Amygdala (tissue), 56 donors: ENCODE results near the gene RNF31.
A peak's percentile ranks its signal among the peaks of the same experiment; 100 is the strongest.
"Not testable (repeated sequence)": the region's sequence is repeated elsewhere in the genome, so short reads cannot be mapped to it uniquely, and the experiment has no call there.

Experiments used
- DNase-seq, 56 donors: peaks; one replicate each; lab custom pipeline; 2025; lab: John Stamatoyannopoulos, UW

RNF31 gene

DNA sequence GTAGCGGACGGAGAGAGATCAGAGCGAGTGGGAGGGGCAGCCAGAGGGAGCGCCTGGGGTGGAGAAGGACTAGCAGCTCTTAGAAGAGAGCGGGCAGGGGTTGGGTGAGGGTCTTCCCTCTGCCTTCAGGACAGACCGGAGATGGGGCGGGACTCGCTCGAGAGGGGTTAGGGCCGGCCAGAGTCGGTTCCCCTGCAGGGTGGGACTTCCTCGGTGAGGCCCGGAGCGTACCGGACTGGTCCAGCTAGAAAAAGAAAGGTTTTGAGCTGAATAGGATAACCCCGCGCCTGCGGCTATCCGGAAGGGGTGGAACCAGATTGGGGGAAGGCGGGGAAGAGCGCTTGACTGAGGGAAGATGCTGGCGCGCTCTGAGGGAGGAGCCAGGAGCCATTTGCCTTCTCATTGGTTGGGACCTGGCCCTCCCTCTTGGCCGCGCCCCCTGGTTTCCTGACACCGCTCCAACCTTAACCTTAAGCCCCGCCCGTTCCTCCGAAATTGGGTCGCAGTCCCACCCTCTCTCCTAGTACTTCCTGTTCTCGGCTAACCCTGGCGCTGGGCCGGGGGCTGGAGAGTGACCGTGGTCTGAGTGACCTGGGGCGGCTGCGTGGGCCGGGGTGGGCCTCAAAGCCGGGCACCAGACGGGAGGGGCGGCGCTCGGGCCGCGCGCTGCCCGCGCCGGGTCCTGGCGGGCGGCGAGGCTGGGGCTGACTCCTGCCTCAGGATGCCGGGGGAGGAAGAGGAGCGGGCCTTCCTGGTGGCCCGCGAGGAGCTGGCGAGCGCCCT is at the start of gene RNF31:
TSS of gene RNF31 (plus strand) at position 521 of the 783 bp plus-strand sequence. CDS start at position 722, 201 bp downstream.
- DNase-seq: peak; percentile 73 to 99 (median 95)

DNA sequence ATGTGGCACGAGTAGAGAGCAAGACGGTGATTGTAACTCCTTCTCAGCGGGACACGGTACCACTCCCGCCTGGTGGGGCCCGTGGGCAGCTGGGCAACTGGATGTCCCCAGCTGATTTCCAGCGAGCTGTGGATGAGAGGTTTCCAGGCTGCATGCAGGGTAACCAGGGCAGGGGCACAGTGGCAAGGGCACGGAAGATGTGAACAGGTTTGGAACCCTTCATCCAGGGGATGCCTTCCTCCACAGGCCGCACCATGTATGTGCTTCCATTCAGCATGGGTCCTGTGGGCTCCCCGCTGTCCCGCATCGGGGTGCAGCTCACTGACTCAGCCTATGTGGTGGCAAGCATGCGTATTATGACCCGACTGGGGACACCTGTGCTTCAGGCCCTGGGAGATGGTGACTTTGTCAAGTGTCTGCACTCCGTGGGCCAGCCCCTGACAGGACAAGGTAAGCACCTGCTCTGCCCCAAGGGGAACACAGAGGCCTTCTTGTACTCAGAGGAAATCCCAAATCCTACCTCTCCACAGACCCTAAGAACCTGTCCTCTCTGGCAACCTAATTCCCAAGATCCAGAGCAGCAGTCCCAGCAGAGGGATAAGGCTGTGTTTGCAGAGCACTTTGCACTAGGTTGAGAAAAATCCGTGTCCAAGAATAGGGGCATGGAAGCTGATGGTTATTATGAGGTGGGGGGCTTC is 48.9 kb upstream of the RNF31 start:
- no peak for DNase-seq

DNA sequence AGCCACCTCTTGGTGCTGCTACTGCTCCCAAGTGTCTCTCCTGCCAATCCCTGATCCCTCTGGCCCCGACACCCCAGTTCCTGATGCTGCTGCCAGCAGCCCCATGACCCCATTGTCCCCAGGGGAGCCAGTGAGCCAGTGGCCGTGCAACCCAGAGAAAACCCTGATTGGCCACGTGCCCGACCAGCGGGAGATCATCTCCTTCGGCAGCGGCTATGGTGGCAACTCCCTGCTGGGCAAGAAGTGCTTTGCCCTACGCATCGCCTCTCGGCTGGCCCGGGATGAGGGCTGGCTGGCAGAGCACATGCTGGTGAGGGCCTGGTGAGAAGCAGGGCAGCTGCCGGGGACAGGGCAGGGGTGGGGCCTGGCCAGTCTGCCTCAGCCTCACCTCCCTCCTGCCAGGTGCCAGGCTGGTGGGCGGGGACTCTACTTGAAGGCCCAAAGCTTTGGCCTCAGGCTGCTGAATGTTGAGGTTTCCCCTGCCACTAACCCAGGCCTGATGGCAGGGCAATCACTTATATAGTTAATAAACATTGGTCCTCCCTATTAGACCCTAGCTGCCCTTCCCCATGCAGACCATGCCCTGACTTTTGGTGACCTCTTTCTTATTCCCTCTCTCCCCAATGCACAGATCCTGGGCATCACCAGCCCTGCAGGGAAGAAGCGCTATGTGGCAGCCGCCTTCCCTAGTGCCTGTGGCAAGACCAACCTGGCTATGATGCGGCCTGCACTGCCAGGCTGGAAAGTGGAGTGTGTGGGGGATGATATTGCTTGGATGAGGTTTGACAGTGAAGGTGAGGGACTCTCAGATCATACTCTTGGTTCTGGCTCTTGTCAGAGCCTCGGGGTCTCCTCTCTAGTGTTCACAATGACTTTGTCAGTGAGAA is 48.1 kb upstream of the RNF31 start:
- peak in 6 of 56 donors; percentile 6 to 54 (median 16) for DNase-seq

DNA sequence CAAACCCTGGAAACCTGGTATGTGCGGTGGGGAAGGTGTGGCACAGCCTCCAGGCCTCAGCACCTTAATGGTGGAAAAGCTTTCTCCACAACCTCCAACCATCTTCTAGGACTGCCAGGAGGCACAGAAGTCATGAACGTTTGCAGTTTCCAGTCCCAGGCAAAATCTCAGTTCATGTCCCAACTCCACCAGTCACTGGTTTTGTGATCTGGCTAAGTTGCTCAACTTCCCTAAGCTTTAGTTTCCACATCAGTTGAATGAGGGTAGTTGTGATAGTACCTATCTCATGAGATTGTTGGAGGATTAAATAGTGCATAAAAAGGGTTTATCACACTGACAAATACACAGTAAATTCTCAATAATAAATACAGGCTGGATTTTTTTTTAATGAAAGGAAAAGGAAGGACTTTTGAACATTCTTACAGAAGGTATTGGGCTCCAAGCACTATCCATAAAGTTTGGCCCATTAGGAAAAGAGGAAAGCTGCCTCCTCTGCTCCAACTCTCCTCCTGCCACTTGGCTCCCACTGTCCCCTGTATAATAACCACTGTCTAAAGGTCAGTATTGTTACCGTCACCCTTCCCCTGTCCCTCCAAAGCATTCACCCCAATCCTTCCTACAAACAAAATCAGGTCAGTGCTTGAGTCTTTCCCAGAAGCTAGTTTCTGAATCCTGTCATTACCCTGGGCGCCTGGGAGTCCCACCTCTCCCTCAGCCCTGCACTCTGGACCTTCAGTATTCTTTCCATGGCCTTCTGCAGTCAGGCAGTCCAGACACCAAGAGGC is 46.9 kb upstream of the RNF31 start:
- no peak for DNase-seq

DNA sequence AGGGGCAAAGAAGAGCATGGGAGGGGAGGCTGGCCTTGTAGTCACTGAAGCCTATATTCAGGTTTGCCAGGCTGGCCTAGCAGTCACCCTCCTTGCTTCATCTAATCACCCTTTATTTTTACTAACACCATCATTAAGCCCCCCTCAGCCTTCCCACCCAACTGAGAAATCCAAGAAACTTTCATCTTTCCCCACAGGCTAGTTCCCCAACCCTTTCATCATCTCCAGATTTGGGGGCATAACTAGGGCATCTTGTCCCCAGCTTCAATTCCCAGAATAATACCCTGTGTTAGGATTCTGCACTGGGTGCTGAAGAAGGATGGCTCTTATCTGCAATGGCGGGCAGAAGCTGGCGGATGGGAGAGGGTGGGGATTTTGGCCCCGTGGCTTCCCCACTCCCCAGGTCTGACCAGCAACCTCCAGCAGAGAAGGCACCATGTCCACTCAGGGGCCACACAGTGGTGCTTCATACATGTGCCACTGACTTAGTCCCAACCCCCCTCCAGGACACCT is 46.3 kb upstream of the RNF31 start:
- DNase-seq: no peak

DNA sequence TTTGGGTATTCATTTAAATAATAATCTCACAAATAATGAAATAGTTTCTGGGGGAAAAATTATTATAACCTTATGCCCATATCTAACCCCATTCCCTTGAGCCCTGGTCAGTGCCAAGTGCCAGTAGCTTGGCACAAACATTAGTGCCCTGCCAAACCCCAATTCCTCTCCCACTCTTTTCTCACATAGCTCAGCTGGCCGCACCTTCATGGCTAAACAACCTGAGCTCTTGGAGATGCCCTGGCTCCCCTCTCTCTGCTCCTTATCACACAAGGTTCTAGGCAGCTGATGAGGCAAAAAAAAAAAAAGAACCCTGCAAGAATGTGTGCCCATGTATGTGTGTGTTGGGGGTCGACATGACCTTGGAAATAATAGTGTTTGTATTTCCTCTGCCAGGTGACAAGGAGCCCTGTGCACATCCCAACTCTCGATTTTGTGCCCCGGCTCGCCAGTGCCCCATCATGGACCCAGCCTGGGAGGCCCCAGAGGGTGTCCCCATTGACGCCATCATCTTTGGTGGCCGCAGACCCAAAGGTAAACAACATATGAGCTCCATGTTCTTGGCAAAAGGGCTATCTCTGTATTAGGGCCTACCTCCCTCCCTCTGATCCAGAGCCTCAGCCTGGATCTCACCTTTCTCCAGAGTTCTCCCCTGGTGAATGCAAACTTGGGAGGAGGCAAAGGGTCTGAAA is 44.8 kb upstream of the RNF31 start:
- no peak for DNase-seq

DNA sequence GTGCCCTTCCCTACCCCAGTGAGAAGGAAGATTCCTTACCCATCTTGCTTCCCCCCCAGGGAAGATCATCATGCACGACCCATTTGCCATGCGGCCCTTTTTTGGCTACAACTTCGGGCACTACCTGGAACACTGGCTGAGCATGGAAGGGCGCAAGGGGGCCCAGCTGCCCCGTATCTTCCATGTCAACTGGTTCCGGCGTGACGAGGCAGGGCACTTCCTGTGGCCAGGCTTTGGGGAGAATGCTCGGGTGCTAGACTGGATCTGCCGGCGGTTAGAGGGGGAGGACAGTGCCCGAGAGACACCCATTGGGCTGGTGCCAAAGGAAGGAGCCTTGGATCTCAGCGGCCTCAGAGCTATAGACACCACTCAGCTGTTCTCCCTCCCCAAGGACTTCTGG is 43.8 kb upstream of the RNF31 start:
- no peak for DNase-seq

DNA sequence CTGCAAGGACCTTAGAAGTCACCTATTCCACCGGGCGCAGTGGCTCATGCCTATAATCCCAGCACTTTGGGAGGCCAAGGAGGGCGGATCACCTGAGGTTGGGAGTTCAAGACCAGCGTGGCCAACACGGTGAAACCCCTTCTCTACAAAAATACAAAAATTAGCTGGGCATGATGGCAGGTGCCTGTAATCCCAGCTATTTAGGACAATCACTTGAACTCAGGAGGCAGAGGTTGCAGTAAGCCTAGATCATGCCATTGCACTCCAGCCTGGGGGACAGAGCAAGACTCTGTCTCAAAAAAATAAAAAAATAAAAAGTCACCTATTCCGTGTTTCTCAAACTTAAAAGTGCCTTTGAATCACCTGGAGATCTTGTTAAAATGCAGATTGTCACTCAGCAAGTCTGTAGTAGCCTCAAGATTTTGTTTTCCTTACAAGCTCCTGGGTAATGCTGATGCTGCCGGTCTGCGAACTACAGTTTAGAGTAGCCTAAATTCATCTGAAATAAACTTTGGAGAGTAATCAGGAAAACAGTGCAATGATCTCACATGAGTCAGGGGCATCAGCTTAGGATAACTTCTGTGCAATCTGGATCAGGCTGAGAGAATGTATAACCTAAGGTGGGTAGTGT is 41.6 kb upstream of the RNF31 start:
- DNase-seq: not testable (repeated sequence)

DNA sequence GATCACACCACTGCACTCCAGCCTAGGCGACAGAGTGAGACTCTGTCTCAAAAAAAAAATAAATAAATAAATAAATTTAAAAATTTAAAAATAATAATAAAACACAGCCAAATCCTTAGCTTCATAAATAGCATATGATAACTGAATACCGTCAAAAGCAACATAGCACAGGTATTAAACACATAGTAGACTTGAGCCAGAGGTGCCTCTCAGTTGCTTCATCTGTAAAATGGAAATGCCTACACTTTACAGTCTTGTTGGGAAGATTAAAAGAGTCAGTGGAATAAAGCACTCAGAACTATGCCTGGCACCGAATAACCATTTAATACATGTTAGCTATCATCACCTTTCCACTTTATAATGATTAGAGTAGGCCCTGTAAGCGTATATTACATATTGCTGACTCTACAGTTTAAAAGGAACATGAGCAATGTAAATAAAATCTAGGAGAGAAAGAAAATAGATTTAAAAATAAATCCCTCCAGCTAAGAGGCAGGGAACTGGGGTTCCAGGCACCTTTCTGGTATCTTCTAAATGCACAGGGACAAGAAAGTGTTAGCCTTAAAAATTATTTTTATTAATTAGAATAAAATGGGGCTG is 40.5 kb upstream of the RNF31 start:
- no peak for DNase-seq

DNA sequence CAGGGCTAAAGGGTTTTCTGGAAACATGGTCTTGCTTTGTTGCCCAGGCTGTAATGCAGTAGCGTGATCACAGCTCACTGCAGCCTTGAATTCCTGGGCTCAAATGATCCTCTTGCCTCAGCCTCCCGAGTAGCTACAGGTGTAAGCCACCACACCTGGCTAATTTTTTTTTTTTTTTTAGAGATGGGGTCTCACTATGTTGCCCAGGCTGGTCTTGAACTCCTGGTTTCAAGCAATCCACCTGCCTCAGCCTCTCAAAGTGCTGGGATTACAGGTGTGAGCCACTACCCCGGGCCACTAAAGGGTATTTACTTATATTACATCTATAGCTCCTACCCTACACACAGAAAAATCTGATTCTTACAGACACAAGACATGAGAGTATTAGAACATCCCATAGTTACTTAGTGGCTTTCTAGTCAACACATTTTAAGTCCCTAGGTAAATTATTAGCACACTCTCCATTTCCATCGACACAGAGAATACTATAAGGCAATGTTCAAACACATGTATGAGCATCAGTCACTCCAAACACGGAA is 38.9 kb upstream of the RNF31 start:
- no peak for DNase-seq

DNA sequence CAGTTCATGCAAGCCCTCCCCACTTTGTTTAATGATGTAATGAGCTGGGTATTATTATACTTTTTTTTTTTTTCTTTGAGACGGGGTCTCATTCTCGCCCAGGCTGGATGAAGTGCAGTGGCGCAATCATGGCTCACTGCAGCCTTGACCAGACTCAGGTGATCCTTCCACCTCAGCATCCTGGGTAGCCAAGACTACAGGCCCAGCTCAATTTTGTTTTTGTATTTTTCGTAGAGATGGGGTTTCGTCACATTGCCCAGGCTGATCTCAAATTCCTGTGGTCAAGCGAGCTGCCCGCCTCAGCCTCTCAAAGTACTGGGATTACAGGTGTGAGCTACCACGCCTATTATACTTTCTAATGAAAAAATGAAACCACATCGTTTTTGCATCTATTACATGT is 37.2 kb upstream of the RNF31 start:
- no peak for DNase-seq

DNA sequence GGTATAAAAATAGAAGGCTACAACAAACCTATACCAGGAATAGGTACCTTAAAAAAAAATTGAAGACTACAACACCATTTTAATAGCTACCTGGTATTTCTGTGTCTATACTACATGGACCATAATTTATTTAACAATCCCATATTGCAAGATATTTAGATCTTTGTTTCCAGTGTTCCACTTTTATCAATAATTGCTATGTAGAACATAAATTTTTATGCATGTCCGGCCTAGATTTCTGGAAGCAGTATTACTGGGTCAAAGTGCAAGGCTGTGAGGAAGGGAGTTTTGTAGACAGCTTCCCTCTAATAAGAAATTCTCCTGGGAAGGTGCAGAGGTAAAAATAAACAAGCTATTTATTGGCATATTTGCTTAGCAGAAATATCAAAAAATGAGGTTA is 36.8 kb upstream of the RNF31 start:
- DNase-seq: no peak

DNA sequence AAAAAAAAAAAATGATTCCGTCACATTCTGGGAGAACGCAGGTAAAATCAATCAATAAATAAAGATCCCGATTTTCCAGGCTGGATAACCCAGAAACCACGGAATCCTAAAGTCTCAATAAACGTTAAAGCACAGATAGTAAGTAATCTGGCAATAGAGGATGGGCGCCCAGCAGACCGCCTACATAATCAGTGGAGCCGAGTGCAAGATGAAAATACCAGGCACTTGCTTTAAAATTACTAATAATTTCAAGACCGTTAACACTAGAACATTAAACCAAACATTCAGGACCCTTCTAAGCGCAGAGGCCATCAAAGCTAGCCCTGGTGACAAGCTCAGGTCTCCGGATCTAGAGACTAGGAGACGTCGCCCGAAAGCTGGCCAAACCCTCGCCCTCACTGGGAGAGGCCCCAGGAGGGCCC is 33.9 kb upstream of the RNF31 start:
- DNase-seq: no peak

DNA sequence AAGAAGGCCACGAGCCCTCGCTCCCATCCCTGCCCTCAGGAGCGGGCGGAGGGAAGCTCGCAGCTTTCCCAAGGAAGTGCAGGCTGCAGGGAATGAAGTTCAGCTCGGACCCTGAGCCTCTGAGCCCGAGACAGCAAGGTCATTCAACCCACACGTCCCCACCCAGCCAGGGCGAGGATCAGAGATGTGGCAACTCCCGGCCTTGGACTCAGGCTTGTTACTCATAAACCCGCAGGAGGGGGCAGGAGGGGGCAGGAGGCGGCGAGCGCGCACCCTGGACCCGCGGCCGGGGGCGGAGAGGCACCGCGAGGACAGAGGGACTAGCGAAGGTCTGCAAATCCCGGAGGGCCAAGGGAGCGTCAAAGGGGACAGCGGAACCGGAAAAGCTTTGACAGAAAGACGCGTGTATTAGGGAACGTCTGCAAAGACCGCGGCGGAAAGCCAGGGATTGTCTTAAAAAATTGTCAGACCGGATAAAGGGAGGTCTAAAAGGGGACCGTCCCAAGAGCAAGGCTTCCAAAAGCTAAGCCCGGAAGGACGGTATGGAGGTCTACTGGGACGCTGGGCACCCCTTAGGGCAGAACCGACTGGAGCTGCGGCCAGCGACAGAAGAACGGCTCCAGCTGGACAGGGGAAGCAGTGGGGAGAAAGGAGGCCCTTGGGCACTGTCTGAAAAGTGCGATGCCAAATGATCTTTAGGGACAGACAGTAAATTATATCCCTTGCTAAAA is 33.3 kb upstream of the RNF31 start:
- DNase-seq: peak in 53 of 56 donors; percentile 60 to 95 (median 85)

DNA sequence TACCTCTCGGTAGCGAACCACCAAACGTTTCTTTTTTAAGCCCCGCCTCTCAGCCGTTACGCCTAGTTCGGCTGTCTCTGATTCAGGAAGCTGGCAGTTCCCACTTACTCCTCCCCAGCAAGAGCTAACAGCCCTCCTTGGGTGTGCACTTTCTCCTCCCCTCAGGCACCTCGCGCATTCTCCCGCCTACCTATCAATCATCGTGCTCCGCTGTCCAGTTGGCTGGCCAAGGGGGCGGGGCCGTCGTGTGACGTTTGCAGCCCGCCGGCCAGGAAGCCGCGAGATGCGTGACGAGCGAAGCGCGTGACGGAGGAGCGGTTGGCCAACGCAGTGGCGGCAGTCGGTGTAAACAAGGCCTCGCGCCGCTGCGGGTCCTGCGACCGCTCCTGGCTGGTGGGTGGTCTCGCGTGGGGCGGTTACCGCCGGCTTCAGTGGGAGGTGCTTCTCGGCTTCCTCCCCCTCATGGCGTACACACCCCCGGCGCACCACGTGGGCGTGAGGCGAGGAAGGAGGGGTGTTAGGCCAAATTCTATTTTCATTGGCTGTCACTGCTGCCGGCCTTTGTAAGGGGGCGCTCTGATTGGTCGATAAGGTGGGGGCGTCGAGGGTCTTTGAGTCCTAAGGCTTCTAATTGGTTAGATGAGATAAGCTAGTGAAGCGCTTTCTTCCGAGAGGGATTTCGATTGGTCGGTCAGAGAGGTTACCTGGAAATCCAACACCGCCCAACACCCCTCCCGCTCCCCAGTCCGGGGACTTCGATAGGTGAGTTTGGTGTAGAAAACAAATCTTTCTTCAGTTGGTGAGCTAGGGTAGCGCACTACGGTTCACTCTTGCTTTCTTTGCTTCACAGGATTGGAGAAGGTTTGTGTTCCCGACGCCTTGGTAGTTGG is 32.5 kb upstream of the RNF31 start, which contains the start of the genes DCAF11 and NRL:
TSS of gene DCAF11 (plus strand) at position 246 of the 890 bp plus-strand sequence. CDS start 818 bp downstream, outside the sequence.
TSS of gene NRL (minus strand) at position 418 of the 890 bp plus-strand sequence. CDS start 32,101 bp downstream, outside the sequence.
- DNase-seq: peak; percentile 93 to 100 (median 99)
